ENCODE results near the gene CAMTA1.

Gene CAMTA1

GRCh38 chr1:7007902-7008301 is 222.6 kb downstream of the CAMTA1 start:
- Mint-ChIP-seq H3K36me3 (ENCODE audit: low read depth) (no peaks in the 10 kb centered on the region), H3K4me1 (ENCODE audit: low read depth) (no peaks in the 10 kb centered on the region), H3K4me3 (no peak overlapping the region), H3K9me3 (no peaks in the 10 kb centered on the region), H3K27ac (no peak overlapping the region), H3K27me3 (no peaks in the 10 kb centered on the region)
- intact Hi-C loops (cut with micrococcal nuclease): no loop called here

GRCh38 chr1:7008331-7008730 is 223.1 kb downstream of the CAMTA1 start:
- Mint-ChIP-seq H3K4me1 (ENCODE audit: low read depth) (no peaks in the 10 kb centered on the region), H3K4me3 (no peak overlapping the region), H3K27ac (no peak overlapping the region), H3K9me3 (no peaks in the 10 kb centered on the region), H3K36me3 (ENCODE audit: low read depth) (no peaks in the 10 kb centered on the region), H3K27me3 (no peaks in the 10 kb centered on the region)
- intact Hi-C loops (cut with micrococcal nuclease): no loop called here

GRCh38 chr1:7008975-7009740 is 223.9 kb downstream of the CAMTA1 start:
- no peaks in the 10 kb centered on the region for H3K27me3 Mint-ChIP-seq

GRCh38 chr1:7009741-7010525 is 224.7 kb downstream of the CAMTA1 start:
- Mint-ChIP-seq H3K36me3 (ENCODE audit: low read depth) (no peaks in the 10 kb centered on the region), H3K27ac (no peak overlapping the region), H3K27me3 (no peaks in the 10 kb centered on the region), H3K4me3 (no peak overlapping the region), H3K4me1 (ENCODE audit: low read depth) (no peaks in the 10 kb centered on the region), H3K9me3 (no peaks in the 10 kb centered on the region)
- intact Hi-C loops (cut with micrococcal nuclease): no loop called here

More at GRCh38 chr1:7008975-7009740, 223.9 kb downstream of the CAMTA1 start:
- no peak overlapping the region for H3K4me3 Mint-ChIP-seq
- no peaks in the 10 kb centered on the region for H3K36me3 Mint-ChIP-seq (ENCODE audit: low read depth)
- intact Hi-C loops (cut with micrococcal nuclease): no loop called here
- H3K9me3 Mint-ChIP-seq: no peaks in the 10 kb centered on the region
- H3K4me1 Mint-ChIP-seq (ENCODE audit: low read depth): no peaks in the 10 kb centered on the region
- no peak overlapping the region for H3K27ac Mint-ChIP-seq

DNA sequence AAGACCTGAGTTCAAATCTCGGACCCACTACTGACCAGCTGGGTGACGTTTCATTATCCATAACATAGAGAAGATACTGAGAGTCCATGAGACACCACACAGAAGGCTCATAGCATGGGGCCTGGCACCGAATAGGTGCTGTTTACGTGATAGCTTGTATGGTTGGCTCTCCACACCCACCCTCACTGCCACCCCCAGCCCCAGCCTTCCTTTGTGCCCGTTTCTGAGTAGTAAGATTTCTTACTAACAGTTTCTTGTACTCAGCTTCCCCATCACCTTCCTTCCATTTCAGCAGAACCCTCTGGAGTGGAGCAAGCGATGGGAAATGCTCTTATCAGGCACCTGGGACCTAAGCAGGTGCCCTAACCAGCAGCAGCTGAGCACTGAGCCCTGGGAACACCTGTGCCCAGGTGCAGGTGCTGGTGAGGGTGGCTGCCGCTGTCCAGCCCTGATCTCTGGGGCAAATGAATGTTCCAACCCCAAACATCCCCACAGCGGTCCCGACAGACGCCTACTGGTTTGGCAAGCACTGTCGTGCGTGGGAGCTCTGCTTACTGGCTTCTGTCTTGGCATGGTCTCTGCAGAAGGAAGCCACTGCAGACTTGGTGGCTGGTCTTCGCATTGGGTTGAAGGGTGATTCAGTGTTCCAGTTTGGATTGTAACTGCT is 225.4 kb downstream of the CAMTA1 start:
- H3K27me3 Mint-ChIP-seq: no peaks in the 10 kb centered on the region
- intact Hi-C loops (cut with micrococcal nuclease): no loop called here
- no peak overlapping the region for H3K4me3 Mint-ChIP-seq
- no peak overlapping the region for H3K27ac Mint-ChIP-seq
- no peaks in the 10 kb centered on the region for H3K36me3 Mint-ChIP-seq (ENCODE audit: low read depth)
- no peaks in the 10 kb centered on the region for H3K4me1 Mint-ChIP-seq (ENCODE audit: low read depth)
- no peaks in the 10 kb centered on the region for H3K9me3 Mint-ChIP-seq

GRCh38 chr1:7011826-7012225 is 226.6 kb downstream of the CAMTA1 start:
- Mint-ChIP-seq H3K27me3 (no peaks in the 10 kb centered on the region), H3K4me3 (no peak overlapping the region), H3K36me3 (ENCODE audit: low read depth) (no peaks in the 10 kb centered on the region), H3K27ac (no peak overlapping the region), H3K4me1 (ENCODE audit: low read depth) (no peaks in the 10 kb centered on the region), H3K9me3 (no peaks in the 10 kb centered on the region)
- intact Hi-C loops (cut with micrococcal nuclease): no loop called here

GRCh38 chr1:7012461-7012924 is 227.2 kb downstream of the CAMTA1 start:
- no peaks in the 10 kb centered on the region for H3K27me3 Mint-ChIP-seq
- H3K36me3 Mint-ChIP-seq (ENCODE audit: low read depth): no peaks in the 10 kb centered on the region
- H3K4me1 Mint-ChIP-seq (ENCODE audit: low read depth): no peaks in the 10 kb centered on the region
- H3K9me3 Mint-ChIP-seq: no peaks in the 10 kb centered on the region
- H3K4me3 Mint-ChIP-seq: no peak overlapping the region
- H3K27ac Mint-ChIP-seq: no peak overlapping the region
- intact Hi-C loops (cut with micrococcal nuclease): no loop called here

GRCh38 chr1:7013833-7014639 is 228.8 kb downstream of the CAMTA1 start:
- H3K4me1 Mint-ChIP-seq (ENCODE audit: low read depth): no peaks in the 10 kb centered on the region
- no peak overlapping the region for H3K4me3 Mint-ChIP-seq
- H3K36me3 Mint-ChIP-seq (ENCODE audit: low read depth): no peaks in the 10 kb centered on the region
- H3K9me3 Mint-ChIP-seq: no peaks in the 10 kb centered on the region
- no peaks in the 10 kb centered on the region for H3K27me3 Mint-ChIP-seq
- intact Hi-C loops (cut with micrococcal nuclease): no loop called here
- no peak overlapping the region for H3K27ac Mint-ChIP-seq

GRCh38 chr1:7014640-7014930 is 229.3 kb downstream of the CAMTA1 start:
- no peaks in the 10 kb centered on the region for H3K36me3 Mint-ChIP-seq (ENCODE audit: low read depth)

GRCh38 chr1:7015022-7015421 is 229.8 kb downstream of the CAMTA1 start:
- Mint-ChIP-seq H3K27ac (no peak overlapping the region), H3K36me3 (ENCODE audit: low read depth) (no peaks in the 10 kb centered on the region), H3K4me3 (no peak overlapping the region), H3K27me3 (no peaks in the 10 kb centered on the region), H3K4me1 (ENCODE audit: low read depth) (no peaks in the 10 kb centered on the region), H3K9me3 (no peaks in the 10 kb centered on the region)
- intact Hi-C loops (cut with micrococcal nuclease): no loop called here

More at GRCh38 chr1:7014640-7014930, 229.3 kb downstream of the CAMTA1 start:
- Mint-ChIP-seq H3K27me3 (no peaks in the 10 kb centered on the region), H3K27ac (no peak overlapping the region), H3K4me1 (ENCODE audit: low read depth) (no peaks in the 10 kb centered on the region), H3K9me3 (no peaks in the 10 kb centered on the region), H3K4me3 (no peak overlapping the region)
- intact Hi-C loops (cut with micrococcal nuclease): no loop called here

DNA sequence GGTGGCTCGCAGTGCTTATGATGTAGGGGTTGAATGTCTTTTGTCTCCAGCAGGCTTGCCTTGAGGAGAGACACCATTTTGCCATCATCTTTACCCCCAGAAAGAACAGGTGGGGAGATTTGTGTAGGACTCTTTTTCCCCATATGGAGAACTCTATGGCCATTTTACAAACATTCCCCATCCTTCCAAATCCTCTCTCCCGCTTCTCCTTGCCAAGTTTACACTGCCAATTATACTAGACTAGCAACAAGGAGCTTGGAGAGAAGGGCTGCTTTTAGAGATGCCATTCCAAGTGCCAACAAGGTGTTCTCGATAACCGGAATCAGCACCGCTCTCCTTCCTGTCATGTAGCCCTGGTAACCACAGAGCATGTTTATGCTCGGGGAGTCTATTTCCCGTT is 233.1 kb downstream of the CAMTA1 start:
- intact Hi-C loops (cut with micrococcal nuclease): no loop called here
- no peaks in the 10 kb centered on the region for H3K4me1 Mint-ChIP-seq (ENCODE audit: low read depth)
- H3K27ac Mint-ChIP-seq: no peak overlapping the region
- H3K27me3 Mint-ChIP-seq: no peaks in the 10 kb centered on the region
- H3K4me3 Mint-ChIP-seq: no peak overlapping the region
- H3K9me3 Mint-ChIP-seq: no peaks in the 10 kb centered on the region
- H3K36me3 Mint-ChIP-seq (ENCODE audit: low read depth): no peaks in the 10 kb centered on the region

- Mint-ChIP-seq H3K27me3 (no peaks in the 10 kb centered on the region), H3K27ac (no peak overlapping the region), H3K4me3 (no peak overlapping the region), H3K4me1 (ENCODE audit: low read depth) (no peaks in the 10 kb centered on the region), H3K36me3 (ENCODE audit: low read depth) (no peaks in the 10 kb centered on the region), H3K9me3 (no peaks in the 10 kb centered on the region)
- intact Hi-C loops (cut with micrococcal nuclease): no loop called here
Measured at GRCh38 chr1:7018826-7019225, 233.6 kb downstream of the CAMTA1 start.

DNA sequence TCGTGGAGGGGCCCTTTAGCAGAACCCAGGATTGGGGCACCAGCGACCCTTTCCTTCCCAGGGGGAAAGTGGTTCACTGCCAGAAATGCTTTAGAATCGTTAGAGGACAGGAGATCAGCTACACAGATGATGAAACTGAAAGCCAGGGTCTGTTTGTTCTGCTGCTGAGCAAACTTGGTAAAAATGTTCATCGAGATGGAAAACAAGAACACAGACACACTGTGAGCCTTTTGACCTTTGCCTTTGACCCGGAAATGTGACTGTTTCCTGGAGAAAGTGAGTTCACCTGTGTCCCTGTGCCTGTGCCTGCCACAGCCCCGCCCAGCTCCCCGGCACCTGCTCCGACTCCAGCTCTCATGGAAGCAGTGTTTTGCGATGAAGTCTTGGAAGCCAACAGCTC is 234.3 kb downstream of the CAMTA1 start:
- Mint-ChIP-seq H3K4me3 (no peak overlapping the region), H3K4me1 (ENCODE audit: low read depth) (no peaks in the 10 kb centered on the region), H3K36me3 (ENCODE audit: low read depth) (no peaks in the 10 kb centered on the region), H3K27me3 (no peaks in the 10 kb centered on the region), H3K9me3 (no peaks in the 10 kb centered on the region), H3K27ac (no peak overlapping the region)
- intact Hi-C loops (cut with micrococcal nuclease): no loop called here

GRCh38 chr1:7022058-7022457 is 236.8 kb downstream of the CAMTA1 start:
- Mint-ChIP-seq H3K9me3 (no peaks in the 10 kb centered on the region), H3K36me3 (ENCODE audit: low read depth) (no peaks in the 10 kb centered on the region), H3K4me3 (no peak overlapping the region), H3K4me1 (ENCODE audit: low read depth) (no peaks in the 10 kb centered on the region), H3K27me3 (peaks cover 2% of the 10 kb centered on the region), H3K27ac (no peak overlapping the region)
- intact Hi-C loops (cut with micrococcal nuclease): no loop called here

Measured in dendritic cell treated with granulocyte-macrophage colony-stimulating factor and Interleukin-4, amounts not matched to agents 40 ng/mL and 50 ng/mL, for 4 days (primary cell).